Mesothelial cell of epicardium (in vitro differentiated cells): ENCODE data around the gene SOX11. TPM values are rescaled to one million over a fixed set of nuclear protein-coding genes. Genes with fewer than 3 reads are reported as not detected.
"Not testable (repeated sequence)": the region's sequence is repeated elsewhere in the genome, so short reads cannot be mapped to it uniquely, and the experiment has no call there.

Source experiments
- DNase-seq, 2 experiments: peaks; one replicate each; pipeline ENCODE4 v3.0.0; 2021; ENCODE audit warnings: low spot score in 2 of 2; ENCODE audit not compliant: unreplicated experiment in 2 of 2
- H3K27ac Mint-ChIP-seq: 2 replicates; pipeline ENCODE4 v1.8.0; 2021; ENCODE audit warnings: mixed read lengths
- H3K27me3 Mint-ChIP-seq: 2 replicates; pipeline ENCODE4 v1.8.0; 2021; ENCODE audit warnings: low read depth, mixed read lengths
- H3K36me3 Mint-ChIP-seq: 2 replicates; pipeline ENCODE4 v1.8.0; 2021; ENCODE audit warnings: mixed read lengths
- H3K4me1 Mint-ChIP-seq: 2 replicates; pipeline ENCODE4 v1.8.0; 2021; ENCODE audit warnings: mixed read lengths
- H3K4me3 Mint-ChIP-seq: 2 replicates; pipeline ENCODE4 v1.8.0; 2021; ENCODE audit warnings: mild to moderate bottlenecking, moderate library complexity, mixed read lengths
- H3K9me3 Mint-ChIP-seq: 2 replicates; pipeline ENCODE4 v1.8.0; 2021; ENCODE audit warnings: mixed read lengths
- CTCF ChIP-seq: fragments of 200-600 bp; sonication (generic); IDR thresholded peaks from one replicate; pipeline ENCODE4 v1.5.0; 2021; ENCODE audit warnings: antibody characterized with exemption; ENCODE audit not compliant: unreplicated experiment
- total RNA-seq: library from RNA; stranded (reverse); gene quantifications from 3 replicates; pipeline ENCODE4 v1.2.1, GENCODE V29; 2021

SOX11 gene
- total RNA-seq, 1 donor from 2014 or later = 46.2 TPM

DNA sequence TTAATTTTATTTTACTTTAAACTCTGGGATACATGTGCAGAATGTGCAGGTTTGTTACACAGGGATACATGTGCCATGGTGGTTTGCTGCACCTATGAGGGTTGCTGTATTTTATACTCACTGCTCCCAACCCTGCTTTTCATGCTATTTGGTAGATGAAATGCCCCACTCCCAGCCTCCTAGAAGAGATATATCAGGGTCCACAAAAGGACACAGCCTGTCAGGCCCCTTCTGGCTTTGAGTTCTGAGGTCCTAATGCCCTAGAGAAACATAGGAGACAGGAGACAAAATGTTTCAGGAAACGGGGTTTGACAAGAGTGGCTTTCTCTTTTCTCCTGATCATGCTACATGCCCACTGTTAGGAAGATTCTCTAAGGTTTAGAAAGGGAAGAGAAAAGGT, 27.1 kb upstream of the SOX11 start:
- Mint-ChIP-seq H3K27me3 (peaks cover 6% of the 10 kb centered on the region), H3K36me3 (no peaks in the 10 kb centered on the region), H3K9me3 (peaks cover 6% of the 10 kb centered on the region), H3K4me1 (peaks cover 6% of the 10 kb centered on the region), H3K4me3 (no peak overlapping the region), H3K27ac (no peak overlapping the region)
- no peak for TF ChIP-seq CTCF
- DNase-seq = no peak

GRCh38 chr2:5666798-5667197, 25.4 kb upstream of the SOX11 start:
- no peak overlapping the region for H3K4me3 Mint-ChIP-seq
- no peaks in the 10 kb centered on the region for H3K36me3 Mint-ChIP-seq
- no peak for DNase-seq
- H3K27ac Mint-ChIP-seq = no peak overlapping the region
- H3K27me3 Mint-ChIP-seq = peaks cover 6% of the 10 kb centered on the region
- H3K9me3 Mint-ChIP-seq = no peaks in the 10 kb centered on the region
- TF ChIP-seq CTCF = no peak
- H3K4me1 Mint-ChIP-seq = peaks cover 6% of the 10 kb centered on the region

DNA sequence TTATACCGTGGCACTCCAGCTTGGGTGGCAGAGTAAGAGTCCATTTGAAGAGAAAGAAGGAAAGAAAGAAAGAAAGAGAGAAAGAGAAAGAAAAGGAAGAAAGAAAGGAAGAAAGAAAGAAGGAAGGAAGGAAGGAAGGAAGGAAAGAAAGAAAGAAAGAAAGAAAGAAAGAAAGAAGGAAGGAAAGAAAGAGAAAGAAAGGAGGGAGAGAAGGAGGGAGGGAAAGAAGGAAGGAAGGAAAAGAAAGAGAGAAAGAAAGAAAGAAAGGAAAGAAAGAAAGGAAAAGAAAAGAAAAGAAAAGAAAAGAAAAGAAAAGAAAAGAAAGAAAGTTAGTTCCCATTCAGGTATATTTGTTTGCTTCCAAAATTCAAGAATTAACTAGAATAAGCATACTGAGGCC, 24.5 kb upstream of the SOX11 start:
- not testable (repeated sequence) for H3K4me3 Mint-ChIP-seq, DNase-seq, H3K4me1 Mint-ChIP-seq, H3K9me3 Mint-ChIP-seq, H3K36me3 Mint-ChIP-seq, H3K27me3 Mint-ChIP-seq, H3K27ac Mint-ChIP-seq

DNA sequence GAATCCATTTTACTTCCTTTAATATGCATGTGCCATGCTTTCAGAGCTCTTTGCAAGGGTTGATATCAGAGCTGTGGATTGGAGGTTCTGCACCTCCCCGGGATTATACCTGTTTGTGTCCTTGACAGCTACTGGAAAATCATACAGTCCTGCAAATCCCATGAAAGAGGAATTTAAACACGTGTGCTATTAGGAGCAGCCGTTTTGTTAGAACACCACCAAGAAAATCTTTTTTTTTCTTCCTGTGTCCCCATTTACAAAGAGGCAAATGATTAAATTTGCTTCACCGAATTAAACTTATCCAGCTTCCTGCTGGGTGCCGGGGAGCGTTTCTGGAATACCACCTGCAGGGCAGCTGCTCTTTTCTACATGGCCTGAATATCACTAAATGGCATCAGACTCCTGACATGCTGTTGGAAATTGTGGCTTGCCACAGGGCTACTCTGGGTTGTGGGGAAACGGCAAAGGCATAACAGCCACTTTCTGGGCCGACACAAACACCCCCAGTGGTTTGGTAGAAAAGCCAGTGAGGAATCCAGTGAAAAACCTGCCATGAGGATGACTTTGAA, 23.4 kb upstream of the SOX11 start:
- Mint-ChIP-seq H3K4me3 (no peak overlapping the region), H3K27ac (no peak overlapping the region), H3K4me1 (peaks cover 10% of the 10 kb centered on the region), H3K27me3 (peaks cover 10% of the 10 kb centered on the region), H3K36me3 (no peaks in the 10 kb centered on the region), H3K9me3 (no peaks in the 10 kb centered on the region)
- no peak for DNase-seq
- TF ChIP-seq CTCF = no peak

DNA sequence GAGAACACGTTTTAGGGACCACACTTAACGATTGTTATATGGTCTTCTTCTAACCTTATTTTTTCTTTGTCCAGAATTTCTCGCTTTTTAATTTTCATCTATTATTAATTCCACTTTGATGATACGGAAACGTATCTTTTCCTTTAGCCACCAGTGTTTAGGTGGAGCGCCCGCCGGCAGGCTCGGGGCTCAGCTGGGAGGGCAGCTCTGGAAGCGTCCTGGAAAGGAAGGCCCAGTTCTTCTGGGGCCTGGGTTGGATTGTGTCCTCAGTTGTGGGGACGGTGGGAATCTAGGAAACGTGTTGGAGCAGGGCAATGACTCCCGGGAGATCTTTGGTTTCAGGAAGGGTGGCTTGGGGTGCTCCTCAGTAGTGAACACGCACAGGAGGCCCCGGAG, 19.4 kb upstream of the SOX11 start:
- Mint-ChIP-seq H3K27me3 (peaks cover 14% of the 10 kb centered on the region), H3K27ac (no peak overlapping the region), H3K9me3 (no peaks in the 10 kb centered on the region), H3K4me3 (peak overlapping the region; percentile 72), H3K4me1 (peaks cover 26% of the 10 kb centered on the region), H3K36me3 (no peaks in the 10 kb centered on the region)
- no peak for TF ChIP-seq CTCF
- no peak for DNase-seq

DNA sequence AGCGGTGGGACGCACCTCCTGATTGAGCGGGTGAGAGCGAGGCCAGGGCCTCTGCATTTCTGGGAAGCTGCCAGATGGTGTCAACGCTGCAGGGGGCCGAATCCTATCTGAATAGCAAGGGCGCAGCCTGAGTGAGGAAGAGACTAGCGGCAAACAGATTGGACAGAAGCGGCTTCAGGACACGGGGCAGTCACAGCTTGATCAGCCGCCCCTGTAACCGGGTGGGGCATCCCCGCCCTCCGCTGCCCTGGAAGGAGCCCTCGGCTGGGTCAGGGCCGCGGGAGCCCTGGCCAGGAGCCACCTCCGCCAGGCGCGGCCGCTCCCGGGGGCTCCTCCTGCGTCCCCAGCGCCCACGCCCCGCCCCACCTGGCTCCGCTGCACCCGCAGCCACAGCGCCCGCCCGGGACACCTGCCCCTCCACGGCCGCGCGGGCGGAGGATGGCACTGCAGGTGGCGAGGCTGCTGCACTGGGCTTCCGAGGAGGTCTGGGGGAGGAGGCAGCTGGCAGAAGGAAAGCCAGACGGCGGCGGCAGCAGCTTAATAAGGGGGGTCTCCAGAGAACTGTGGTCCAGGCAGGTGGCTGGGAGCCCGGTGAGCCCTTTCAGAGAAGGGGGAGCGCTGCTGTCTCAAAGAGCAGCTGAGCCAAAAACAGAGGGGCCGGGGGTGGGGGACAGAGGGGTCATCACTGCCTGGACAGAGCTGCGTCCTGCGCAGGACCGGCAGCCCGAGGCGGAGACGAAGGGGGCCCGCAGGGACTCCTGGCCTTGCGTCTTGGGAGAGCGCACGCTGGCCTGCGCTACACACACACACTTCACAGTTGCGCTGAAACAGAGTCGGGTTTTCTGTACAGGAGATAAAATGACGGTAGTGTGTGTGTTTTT, 18.8 kb upstream of the SOX11 start:
- Mint-ChIP-seq H3K4me1 (peaks cover 28% of the 10 kb centered on the region), H3K27me3 (peaks cover 14% of the 10 kb centered on the region), H3K36me3 (no peaks in the 10 kb centered on the region), H3K27ac (no peak overlapping the region), H3K9me3 (no peaks in the 10 kb centered on the region), H3K4me3 (peak overlapping the region; percentile 72)
- no peak for TF ChIP-seq CTCF
- no peak for DNase-seq
